Stimulated activated naive CD8-positive, alpha-beta T cell treated with anti-CD3 and anti-CD28 coated beads, Interleukin-15, amount 100 ng/mL, for 72 hours (primary cell): ENCODE results near the gene TMEM97.
"Not testable (repeated sequence)": the region's sequence is repeated elsewhere in the genome, so short reads cannot be mapped to it uniquely, and the experiment has no call there.

Experiments
- ATAC-seq: fragments of 150-1000 bp; cut with Tn5 transposase; 2 replicates; pipeline ENCODE4 v1.10.0; 2021; ENCODE audit warnings: mild to moderate bottlenecking, moderate library complexity
- DNase-seq, 2 donors: peaks; one replicate each; pipeline ENCODE4 v3.0.0; 2021 to 2022
- H3K27ac Mint-ChIP-seq, 2 donors: one replicate each; pipeline ENCODE4 v1.8.0; 2022; ENCODE audit warnings: mild to moderate bottlenecking in 2 of 2, mixed read lengths in 2 of 2, moderate library complexity in 2 of 2
- H3K27me3 Mint-ChIP-seq: one replicate; pipeline ENCODE4 v1.8.0; 2022; ENCODE audit warnings: mixed read lengths
- H3K4me1 Mint-ChIP-seq: one replicate; pipeline ENCODE4 v1.8.0; 2022; ENCODE audit warnings: mild to moderate bottlenecking, mixed read lengths
- H3K4me3 Mint-ChIP-seq, 2 donors: one replicate each; pipeline ENCODE4 v1.8.0; 2022; ENCODE audit warnings: mild to moderate bottlenecking in 2 of 2, mixed read lengths in 2 of 2, moderate library complexity in 1 of 2
- H3K9me3 Mint-ChIP-seq, 2 donors: one replicate each; pipeline ENCODE4 v1.8.0; 2022; ENCODE audit warnings: mixed read lengths in 2 of 2

The TMEM97 gene

GRCh38 chr17:28318759-28319597 is at the start of gene TMEM97:
Gene TMEM97 (plus strand): TSS chr17:28319200. CDS start chr17:28319240, 40 bp downstream.
- Mint-ChIP-seq H3K27me3 (no peaks in the 10 kb centered on the region), H3K4me1 (peaks cover 48% of the 10 kb centered on the region), H3K4me3 (peak within 1 kb of the TSS; percentile 87 to 95), H3K27ac (peak within 1 kb of the TSS; percentile 95 to 99), H3K9me3 (no peaks in the 10 kb centered on the region)
- peak; percentile 98 for ATAC-seq
- peak; percentile 93 to 96 for DNase-seq

GRCh38 chr17:28270055-28270454 is 48.9 kb upstream of the TMEM97 start:
- H3K4me3 Mint-ChIP-seq, result no peak overlapping the region
- peaks cover 0 to 25% of the 10 kb centered on the region in 2 donors for H3K9me3 Mint-ChIP-seq
- DNase-seq (no peak), ATAC-seq (no peak)
- H3K27ac Mint-ChIP-seq, result no peak overlapping the region
- no peaks in the 10 kb centered on the region for H3K4me1 Mint-ChIP-seq
- H3K27me3 Mint-ChIP-seq, result peaks cover 68% of the 10 kb centered on the region

GRCh38 chr17:28270926-28271325 is 48.1 kb upstream of the TMEM97 start:
- Mint-ChIP-seq H3K9me3 (peaks cover 0 to 25% of the 10 kb centered on the region in 2 donors), H3K27ac (no peak overlapping the region), H3K4me1 (no peaks in the 10 kb centered on the region), H3K27me3 (peaks cover 76% of the 10 kb centered on the region), H3K4me3 (no peak overlapping the region)
- ATAC-seq, result no peak
- no peak for DNase-seq

GRCh38 chr17:28271431-28271830 is 47.6 kb upstream of the TMEM97 start:
- peaks cover 81% of the 10 kb centered on the region for H3K27me3 Mint-ChIP-seq
- DNase-seq (no peak), ATAC-seq (no peak)
- H3K9me3 Mint-ChIP-seq, result peaks cover 0 to 25% of the 10 kb centered on the region in 2 donors
- H3K4me1 Mint-ChIP-seq, result no peaks in the 10 kb centered on the region
- no peak overlapping the region for H3K4me3 Mint-ChIP-seq
- no peak overlapping the region for H3K27ac Mint-ChIP-seq

- H3K27ac Mint-ChIP-seq, result no peak overlapping the region
- peaks cover 5% of the 10 kb centered on the region for H3K4me1 Mint-ChIP-seq
- H3K4me3 Mint-ChIP-seq, result no peak overlapping the region
These were observed 46.8 kb upstream of the TMEM97 start for GRCh38 chr17:28272166-28272565.

GRCh38 chr17:28273341-28273740 is 45.7 kb upstream of the TMEM97 start:
- Mint-ChIP-seq H3K27me3 (peaks cover 98% of the 10 kb centered on the region), H3K4me1 (peaks cover 16% of the 10 kb centered on the region)
- H3K4me3 Mint-ChIP-seq, H3K27ac Mint-ChIP-seq, H3K9me3 Mint-ChIP-seq, DNase-seq, ATAC-seq: not testable (repeated sequence)

More at GRCh38 chr17:28272166-28272565, 46.8 kb upstream of the TMEM97 start:
- H3K9me3 Mint-ChIP-seq, result peaks cover 0 to 20% of the 10 kb centered on the region in 2 donors
- DNase-seq (no peak), ATAC-seq (no peak)
- peaks cover 89% of the 10 kb centered on the region for H3K27me3 Mint-ChIP-seq

GRCh38 chr17:28274591-28275265 is 44.3 kb upstream of the TMEM97 start:
- Mint-ChIP-seq H3K9me3 (no peaks in the 10 kb centered on the region), H3K27ac (no peak overlapping the region), H3K4me3 (no peak overlapping the region), H3K4me1 (peaks cover 20% of the 10 kb centered on the region), H3K27me3 (peaks cover 89% of the 10 kb centered on the region)
- no peak for DNase-seq
- ATAC-seq, result no peak

GRCh38 chr17:28276011-28276410 is 43.0 kb upstream of the TMEM97 start:
- H3K27me3 Mint-ChIP-seq, result peaks cover 89% of the 10 kb centered on the region
- ATAC-seq, result no peak
- no peaks in the 10 kb centered on the region for H3K9me3 Mint-ChIP-seq
- H3K27ac Mint-ChIP-seq, result no peak overlapping the region
- peaks cover 20% of the 10 kb centered on the region for H3K4me1 Mint-ChIP-seq
- DNase-seq, result no peak
- H3K4me3 Mint-ChIP-seq, result no peak overlapping the region

- Mint-ChIP-seq H3K4me1 (peaks cover 20% of the 10 kb centered on the region), H3K4me3 (no peak overlapping the region), H3K27ac (no peak overlapping the region), H3K27me3 (peaks cover 72% of the 10 kb centered on the region), H3K9me3 (no peaks in the 10 kb centered on the region)
- DNase-seq, result no peak
- no peak for ATAC-seq
These were observed 39.6 kb upstream of the TMEM97 start for GRCh38 chr17:28279411-28279810.

GRCh38 chr17:28280826-28281225 is 38.2 kb upstream of the TMEM97 start:
- H3K27me3 Mint-ChIP-seq, result peaks cover 58% of the 10 kb centered on the region

GRCh38 chr17:28282596-28282995 is 36.4 kb upstream of the TMEM97 start:
- H3K4me3 Mint-ChIP-seq, result no peak overlapping the region
- peaks cover 41% of the 10 kb centered on the region for H3K27me3 Mint-ChIP-seq
- peaks cover 12% of the 10 kb centered on the region for H3K4me1 Mint-ChIP-seq
- H3K27ac Mint-ChIP-seq, result no peak overlapping the region
- ATAC-seq (no peak), DNase-seq (no peak)
- H3K9me3 Mint-ChIP-seq, result no peaks in the 10 kb centered on the region

More at GRCh38 chr17:28280826-28281225, 38.2 kb upstream of the TMEM97 start:
- Mint-ChIP-seq H3K27ac (no peak overlapping the region), H3K4me3 (no peak overlapping the region), H3K9me3 (no peaks in the 10 kb centered on the region), H3K4me1 (peaks cover 20% of the 10 kb centered on the region)
- no peak for DNase-seq
- no peak for ATAC-seq

GRCh38 chr17:28285965-28286364 is 33.0 kb upstream of the TMEM97 start:
- no peak for DNase-seq
- Mint-ChIP-seq H3K9me3 (no peaks in the 10 kb centered on the region), H3K4me1 (no peaks in the 10 kb centered on the region), H3K27me3 (peaks cover 18% of the 10 kb centered on the region), H3K27ac (no peak overlapping the region), H3K4me3 (no peak overlapping the region)
- no peak for ATAC-seq

GRCh38 chr17:28290703-28291102 is 28.3 kb upstream of the TMEM97 start:
- Mint-ChIP-seq H3K27ac (no peak overlapping the region), H3K4me1 (peaks cover 5% of the 10 kb centered on the region), H3K27me3 (peaks cover 34% of the 10 kb centered on the region), H3K4me3 (no peak overlapping the region), H3K9me3 (no peaks in the 10 kb centered on the region)
- DNase-seq (no peak), ATAC-seq (no peak)

- no peak overlapping the region for H3K27ac Mint-ChIP-seq
- H3K9me3 Mint-ChIP-seq, result no peaks in the 10 kb centered on the region
- peaks cover 16% of the 10 kb centered on the region for H3K4me1 Mint-ChIP-seq
- ATAC-seq, result no peak
- H3K4me3 Mint-ChIP-seq, result no peak overlapping the region
- peaks cover 37% of the 10 kb centered on the region for H3K27me3 Mint-ChIP-seq
- no peak for DNase-seq
These were observed 27.1 kb upstream of the TMEM97 start for GRCh38 chr17:28291780-28292330.

- H3K4me3 Mint-ChIP-seq, H3K27ac Mint-ChIP-seq, ATAC-seq, H3K9me3 Mint-ChIP-seq, DNase-seq: not testable (repeated sequence)
- H3K27me3 Mint-ChIP-seq, result peaks cover 37% of the 10 kb centered on the region
- H3K4me1 Mint-ChIP-seq, result peaks cover 17% of the 10 kb centered on the region
These were observed 26.1 kb upstream of the TMEM97 start for GRCh38 chr17:28292878-28293277.

GRCh38 chr17:28293994-28294393 is 25.0 kb upstream of the TMEM97 start:
- ATAC-seq, result no peak
- peaks cover 17% of the 10 kb centered on the region for H3K4me1 Mint-ChIP-seq
- no peak overlapping the region for H3K27ac Mint-ChIP-seq
- H3K27me3 Mint-ChIP-seq, result peaks cover 37% of the 10 kb centered on the region
- no peak for DNase-seq
- H3K4me3 Mint-ChIP-seq, result no peak overlapping the region
- no peaks in the 10 kb centered on the region for H3K9me3 Mint-ChIP-seq
